IPS DF 4.7 (cell line): ENCODE measurements around the gene CSNK1G2.

Source experiments
- DNase-seq: peaks from one replicate; pipeline ENCODE4 v3.0.0-alpha.2; 2013; ENCODE audit warnings: low spot score; ENCODE audit errors: extremely low read depth

Gene CSNK1G2

DNA sequence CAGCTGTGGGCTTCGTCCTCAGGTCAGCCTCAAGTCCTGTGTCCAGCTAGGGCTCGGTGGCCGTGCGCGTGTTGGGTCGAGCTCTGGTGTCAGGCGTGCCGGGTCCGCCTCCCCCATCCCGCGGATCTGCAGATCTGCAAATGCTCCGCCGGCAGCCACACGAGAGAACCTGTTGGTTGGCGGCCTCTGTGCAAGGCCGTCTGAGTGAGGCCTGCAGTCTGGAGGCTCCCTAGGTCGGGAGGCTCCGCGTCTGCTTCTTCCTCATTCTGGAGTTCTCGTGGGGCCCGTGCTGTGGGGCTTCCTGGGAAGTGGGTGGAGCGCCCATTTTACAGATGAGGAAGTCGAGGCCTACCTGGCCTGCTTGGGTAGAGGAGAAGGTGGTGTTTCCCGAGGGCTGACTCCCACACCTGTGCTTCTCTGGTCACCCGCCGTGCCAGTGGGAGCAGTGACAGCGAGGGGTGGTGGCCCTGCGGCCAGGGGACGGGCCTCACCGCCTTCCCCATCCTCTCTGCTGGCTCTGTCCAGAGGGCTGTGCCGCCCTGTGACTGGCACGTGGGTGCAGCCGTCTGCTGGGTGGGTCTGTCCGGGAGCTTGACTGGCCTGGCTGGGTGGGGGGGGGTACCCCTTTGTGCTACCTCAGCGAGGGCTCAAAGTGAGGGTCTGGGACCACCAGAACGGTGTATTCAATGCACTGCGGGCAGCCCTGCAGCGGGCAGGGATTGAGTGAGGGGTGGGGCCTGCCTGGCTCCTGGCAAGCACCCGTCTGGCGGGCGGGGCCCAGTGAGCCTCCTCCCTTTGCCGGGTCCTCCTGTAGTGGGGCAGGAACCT, 3.3 kb downstream of the CSNK1G2 start:
- DNase-seq, result no peak

DNA sequence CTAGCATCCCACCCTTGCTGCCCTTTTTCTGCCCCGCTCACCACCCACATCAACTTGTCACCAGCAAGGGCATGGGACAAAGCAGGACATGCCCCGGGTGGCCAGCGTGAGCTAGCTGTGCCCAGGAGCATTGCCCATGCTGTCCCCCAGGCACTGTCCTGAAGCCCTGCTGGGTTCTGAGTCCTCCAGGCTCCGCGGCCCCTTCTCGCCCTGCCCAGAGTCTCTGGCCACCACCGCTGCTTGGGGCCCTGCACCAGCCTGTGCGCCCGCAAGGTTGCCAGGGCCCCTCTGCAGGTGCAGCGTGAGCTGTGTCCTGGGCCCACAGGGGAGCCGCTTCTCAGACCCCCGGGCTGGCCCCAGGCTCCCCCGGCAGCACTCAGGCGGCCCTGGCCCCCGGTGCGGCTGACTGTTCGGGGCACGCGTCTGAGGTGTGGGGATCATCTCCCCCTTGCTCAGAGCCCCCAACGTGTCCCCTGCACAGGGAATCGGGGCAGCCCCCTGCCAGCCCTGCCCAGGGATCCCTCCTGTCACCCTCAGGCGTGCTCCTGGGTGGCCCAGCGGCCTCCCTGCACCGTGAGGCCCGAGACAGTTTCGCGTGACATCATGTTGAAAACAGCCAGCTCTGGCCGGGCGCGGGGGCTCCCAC, 4.1 kb downstream of the CSNK1G2 start:
- DNase-seq, result no peak

DNA sequence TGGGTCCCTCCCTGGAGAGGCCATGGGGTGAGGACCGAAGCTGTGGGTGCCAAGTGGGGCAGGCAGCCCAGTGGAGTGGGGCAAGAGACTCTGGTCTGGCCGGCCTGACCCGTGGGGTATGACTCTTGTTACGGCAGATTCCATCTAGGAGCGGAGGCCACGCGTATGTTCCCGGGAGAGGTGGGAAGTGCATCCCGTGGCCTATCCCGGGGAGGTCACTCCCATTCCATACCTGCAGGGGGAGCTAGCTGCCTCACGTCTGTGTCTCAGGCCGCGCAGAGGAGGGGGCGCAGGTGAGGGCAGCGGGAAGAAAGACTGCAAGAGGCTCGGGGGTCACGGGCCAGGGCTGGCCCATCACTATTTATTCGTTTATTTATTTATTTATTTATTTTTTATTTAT, 4.9 kb downstream of the CSNK1G2 start:
- no peak for DNase-seq

DNA sequence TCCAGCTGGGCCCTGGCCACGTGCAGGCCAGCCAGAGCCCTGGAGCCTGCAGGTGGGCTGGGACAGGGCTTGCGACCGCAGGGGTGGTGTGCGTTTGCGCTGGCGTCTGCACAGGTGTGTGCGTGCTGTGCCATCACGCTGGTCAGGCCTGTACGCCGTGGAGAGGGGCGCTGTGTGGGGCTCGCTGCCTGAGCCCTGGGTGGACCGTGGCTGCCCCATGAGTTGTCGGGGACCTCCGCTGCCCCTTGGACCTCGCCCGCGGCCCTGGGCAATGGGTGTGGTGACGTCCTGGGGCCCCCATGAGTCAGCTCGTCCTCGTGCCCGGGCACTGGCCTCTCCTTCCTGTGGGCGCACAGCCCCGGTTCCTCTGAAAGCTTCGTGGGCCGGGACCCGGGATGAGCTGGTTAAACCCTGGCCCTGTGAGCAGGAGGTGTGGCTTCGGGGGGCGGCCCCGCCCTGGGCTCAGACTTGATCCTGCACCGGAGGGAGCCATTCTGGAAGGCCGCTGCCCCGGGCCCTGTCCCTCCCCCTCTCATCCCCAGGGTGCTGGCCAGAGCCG, 6.8 kb downstream of the CSNK1G2 start:
- no peak for DNase-seq

DNA sequence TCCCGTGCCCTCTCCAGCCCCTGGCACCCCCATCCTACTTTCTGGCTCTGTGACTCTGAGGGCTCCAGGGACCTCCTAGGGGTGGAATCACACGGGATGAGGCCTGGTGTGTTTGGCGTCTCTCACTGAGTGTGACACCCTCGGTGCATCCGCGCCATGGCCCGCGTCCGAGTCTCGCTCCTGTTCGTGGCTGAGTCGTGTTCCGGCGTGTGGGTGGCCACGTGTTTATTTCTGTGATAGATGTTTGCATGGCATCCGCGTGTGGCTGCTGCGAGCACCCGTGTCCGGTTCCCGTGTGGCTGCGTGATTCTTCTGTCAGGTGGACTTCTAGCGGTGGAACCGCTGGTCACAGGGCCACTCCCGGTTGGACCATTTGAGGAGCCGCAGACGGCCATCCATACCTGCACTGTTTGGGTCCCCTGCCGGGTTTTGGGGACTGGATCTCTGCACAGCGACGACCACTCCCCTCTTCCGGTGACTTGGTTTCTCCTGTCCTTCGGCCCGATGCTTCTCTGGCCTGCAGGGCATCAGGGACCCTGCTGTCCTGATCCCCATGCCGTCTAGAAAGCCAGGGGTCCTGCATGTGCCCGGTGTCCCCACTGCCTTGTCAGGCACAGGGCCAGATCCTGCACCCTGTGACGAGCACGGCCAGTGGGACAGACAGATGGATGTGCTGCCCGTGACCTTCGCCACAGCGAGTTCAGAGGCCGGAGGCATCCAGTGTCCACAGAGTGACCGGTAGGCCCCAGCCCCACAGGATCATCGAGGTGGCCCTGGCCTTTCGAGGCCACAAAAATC, 8.5 kb downstream of the CSNK1G2 start:
- DNase-seq, result no peak

DNA sequence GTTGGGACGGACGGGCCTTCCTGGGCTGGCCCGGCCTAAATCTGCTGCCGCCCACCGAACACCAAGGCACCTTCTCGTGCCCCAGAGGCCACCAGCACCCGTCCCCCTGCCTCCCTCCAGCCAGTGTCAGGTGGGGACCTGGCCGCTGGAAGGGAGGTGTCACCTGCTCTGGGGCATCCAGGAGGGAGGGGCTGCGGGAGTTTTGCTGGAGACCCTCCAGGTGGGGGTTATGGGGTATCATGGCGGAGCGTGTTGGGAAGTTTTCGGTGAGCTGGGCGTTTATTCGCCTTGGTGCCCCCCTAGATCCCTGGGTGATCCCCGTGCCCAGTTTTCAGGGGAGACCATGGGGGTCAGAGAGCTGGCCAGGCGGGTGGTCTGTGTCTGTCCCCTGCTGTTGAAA, 9.7 kb downstream of the CSNK1G2 start:
- no peak for DNase-seq

DNA sequence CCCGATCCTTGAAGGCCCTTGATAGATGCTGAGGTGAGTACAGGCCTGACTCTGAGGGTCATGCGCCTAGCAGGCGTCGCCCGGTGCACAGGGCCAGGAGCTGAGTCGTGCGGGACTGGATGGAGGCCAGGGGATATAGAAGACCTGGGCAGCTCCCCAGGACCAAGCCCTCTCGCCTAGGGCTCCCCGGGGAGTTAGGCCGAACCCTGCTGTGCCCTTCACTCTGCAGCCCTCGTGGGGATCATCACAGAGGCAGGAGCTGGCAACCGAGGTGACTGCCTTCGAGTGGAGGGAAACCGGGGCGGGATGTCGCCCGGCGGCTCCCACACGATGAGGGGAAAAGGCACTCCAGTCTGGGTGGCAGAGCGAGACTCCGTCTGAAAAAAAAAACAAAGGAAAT, 11.7 kb downstream of the CSNK1G2 start:
- DNase-seq, result no peak

DNA sequence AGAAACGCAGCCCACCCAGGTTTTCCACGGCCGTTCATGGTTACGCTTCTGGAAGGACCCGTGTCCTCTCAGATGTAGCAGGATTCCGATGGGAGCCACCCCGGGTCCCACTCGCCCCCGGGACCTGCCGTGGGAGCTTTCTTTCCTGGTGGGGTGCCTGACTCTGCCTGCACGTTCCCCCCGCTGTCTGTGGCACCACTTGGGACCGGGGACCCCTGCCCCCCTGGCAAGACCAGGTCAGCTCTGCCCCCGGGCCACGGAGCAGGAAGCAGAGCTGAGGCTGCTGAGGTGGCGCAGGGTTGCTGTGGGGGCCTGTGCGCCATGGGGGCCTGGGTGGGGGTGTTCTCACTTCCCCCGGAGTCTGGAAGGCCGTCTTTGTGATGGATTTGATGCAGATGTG, 12.1 kb downstream of the CSNK1G2 start:
- no peak for DNase-seq

DNA sequence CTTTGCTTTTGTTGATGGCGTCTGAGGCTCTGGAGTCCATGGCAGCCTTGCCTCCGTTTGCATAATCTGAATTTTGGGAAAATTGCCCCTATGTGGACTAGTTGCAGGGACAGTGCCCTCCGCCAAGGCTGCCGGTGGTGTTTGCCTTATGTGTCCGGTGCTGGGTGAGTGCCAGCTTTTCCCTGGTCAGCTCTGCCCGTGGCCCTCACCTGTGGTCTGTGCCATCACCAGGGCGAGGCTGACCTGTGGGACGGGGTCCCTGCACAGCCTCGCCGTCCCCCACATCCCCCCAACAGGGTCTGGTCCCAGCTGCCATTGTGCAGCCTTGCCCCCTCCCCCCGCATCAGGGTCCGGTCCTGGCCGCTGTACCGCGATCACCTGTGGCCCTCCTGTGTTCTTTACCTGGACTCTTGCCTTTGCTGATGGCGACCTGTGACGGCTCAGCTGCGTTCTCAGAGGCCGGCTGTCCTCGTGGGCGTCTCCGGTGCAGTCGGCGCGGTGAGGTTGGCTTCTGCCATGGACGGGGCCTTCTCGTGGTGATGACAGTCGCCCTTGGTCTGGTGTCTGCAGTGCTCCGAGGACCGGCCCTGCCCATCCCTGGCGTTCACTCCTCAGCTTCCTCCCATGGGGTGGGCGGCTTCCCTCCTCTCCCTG, 12.6 kb downstream of the CSNK1G2 start:
- no peak for DNase-seq

DNA sequence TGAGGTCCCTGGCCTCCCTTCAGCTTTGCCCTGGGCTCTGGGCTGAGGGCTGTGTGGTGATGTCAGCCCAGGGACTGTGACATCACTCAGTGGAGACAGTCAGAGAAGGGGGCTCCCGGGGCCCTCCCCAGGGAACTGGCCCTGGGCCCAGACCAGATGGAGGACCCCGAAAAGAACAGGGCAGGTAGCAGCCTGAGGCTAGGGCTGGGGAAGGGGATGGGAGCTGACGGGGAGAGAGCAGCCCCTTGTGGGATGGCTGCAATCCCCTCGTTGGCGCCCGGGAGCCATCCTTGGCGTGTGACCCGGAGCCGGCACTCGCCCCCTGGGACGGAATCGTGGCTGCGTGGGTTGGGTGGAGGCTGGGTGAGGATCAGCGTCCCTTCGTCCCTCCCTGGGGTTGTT, 13.6 kb downstream of the CSNK1G2 start:
- no peak for DNase-seq

DNA sequence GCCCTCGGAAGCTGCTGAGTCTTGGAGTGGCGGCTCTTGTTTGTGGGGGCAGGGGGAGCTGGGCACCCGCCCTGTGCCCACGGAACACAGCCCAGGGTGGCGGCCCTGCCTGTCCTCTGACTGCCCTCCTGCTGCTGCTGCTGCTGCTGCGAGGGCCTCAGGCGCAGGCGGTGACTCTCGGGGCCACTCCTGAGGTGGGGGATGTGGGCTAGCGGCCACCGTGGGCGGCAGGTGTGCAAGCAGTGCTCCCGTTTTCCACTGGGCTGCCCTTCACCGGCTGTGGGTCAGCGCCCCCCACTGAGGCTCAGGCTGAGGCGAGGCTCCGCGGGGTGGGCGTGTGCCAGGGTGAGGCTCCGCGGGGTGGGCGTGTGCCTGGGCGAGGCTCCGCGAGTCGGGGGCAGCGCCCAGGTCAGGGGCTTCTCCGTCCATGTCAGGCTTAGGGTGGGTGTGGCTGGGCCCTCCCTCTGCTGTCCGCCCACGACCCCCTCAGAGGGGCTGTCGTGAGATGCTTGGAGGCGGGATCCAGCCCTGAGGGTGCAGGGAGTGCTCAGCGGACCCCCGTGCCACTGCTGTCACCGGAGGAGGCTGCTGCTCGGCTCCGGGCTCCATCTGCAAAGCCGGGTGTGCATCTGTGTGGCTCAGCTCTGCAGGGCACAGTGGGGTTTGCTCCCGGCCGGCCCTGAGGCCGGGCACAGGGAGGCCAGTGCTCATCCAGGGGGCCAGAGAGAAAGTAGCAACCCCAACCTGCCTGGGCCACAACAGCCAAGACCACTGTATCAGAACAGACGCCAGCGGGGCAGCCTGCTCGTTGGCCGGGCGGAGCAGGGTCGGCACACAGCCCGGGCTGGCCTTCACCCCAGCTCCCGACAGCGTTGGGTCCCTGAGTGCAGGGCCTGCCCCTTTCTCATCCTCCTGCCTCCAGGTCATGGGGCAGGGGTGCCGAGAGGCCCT, 14.5 kb downstream of the CSNK1G2 start:
- no peak for DNase-seq

DNA sequence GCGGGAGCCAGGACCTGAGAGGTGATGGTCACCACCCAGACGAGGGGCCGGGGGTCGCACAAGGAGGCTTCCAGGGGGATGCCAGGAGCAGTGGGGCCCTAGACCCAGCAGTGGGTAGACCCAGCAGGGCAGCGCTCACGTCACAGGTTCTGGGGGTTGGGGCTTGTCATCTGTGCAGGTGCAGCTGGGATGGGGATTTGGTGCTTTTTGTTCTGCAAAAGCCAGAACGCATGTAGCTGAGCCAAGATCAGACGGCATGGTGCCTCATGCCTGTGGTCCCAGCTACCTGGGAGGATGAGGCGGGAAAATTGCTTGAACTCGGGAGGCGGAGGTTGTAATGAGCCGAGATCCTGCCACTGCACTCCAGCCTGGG, 15.1 kb downstream of the CSNK1G2 start:
- no peak for DNase-seq

DNA sequence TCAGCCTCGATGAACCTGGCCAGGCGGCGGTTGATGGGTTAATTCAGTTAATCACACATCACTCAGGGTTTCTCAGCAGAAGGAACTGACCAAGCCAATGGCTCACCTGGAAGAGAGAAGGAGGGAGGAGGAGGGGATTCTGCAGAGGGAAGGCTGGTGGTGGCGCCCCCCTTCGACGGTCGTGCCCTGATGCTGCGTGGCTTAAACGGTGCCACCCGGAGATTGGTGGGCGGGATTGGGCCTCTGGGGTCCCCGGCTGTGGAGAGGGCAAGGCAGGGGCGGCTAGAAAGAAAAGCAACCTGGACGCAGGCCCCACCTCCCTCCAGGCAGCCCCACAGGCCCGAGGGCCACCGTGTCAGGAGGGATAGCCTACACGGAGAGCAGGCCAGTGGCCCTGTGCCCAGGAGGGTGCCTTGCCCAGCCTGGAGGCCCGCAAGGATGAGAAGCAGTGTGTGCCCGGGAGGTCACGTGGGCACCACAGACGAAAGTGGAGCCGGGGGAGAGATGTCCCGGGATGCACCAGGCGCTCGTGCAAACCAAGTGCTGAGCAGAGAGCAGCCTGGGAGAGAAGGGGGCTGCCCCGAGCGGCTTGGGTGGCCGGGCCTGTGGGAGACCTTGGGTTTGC, 16.0 kb downstream of the CSNK1G2 start:
- DNase-seq, result no peak

DNA sequence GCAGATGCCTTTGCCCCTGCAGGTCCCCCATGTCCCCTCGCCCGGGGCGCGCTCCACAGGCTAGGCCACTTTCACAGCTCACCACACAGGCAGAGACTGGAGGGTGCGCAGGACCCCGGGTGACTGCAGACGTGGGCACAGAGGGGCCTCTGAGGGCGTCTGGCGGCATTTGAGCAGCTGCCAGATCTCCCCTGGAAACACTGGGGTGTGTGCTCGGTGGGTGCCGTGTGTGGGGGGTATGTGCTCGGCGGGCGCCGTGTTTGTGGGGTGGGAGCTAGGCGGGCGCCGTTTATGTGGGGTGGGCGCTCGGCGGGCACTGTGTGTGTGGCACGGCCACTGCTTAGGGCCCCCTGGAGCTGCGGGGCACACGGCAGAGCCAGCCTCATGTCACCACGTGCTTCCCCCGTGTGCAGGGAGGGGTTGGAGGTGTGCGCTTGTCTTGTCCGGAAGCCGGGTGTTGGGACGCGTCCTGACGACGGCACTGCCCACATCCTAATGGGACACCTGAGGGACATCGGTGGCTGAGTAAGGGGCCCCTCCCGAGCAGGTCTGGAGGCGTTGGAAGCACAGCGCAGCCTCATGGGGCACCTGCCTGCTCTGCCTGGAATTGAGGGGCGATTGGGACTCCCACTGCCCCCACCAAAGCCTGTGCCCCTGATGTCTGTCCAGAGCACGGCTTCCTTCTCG, 16.7 kb downstream of the CSNK1G2 start:
- DNase-seq, result no peak

DNA sequence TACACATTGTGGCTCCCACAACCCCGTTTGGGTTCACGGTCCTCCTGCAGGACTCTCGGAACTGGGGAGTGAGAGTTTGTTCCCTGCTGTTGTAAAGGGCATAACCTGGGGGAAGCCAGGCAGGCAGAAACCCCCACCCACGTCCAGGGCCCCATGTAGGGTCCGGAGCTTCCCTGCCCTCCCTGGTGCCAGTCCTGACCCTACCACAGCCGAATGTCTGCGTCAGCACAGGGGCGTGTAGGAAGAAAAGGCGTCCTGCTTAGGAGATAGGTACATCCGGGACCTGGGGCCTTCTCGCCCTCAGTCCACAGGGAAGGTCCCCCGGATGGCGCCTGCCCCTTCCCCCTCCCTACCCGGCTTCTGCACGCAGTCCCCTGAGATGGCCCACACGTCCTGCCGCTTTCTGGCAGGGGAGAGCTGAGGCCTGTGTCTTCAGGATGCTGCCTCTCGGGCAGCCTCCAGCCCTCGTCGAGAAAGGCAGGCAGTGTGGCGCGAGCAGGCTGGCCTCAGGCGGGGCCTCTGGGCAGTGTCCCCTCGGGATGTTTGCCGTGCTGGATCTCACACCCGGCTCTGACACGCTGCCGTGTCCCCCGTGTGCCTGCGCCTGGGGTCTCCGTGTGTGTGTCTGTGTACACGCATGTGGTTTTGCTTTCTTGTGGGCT, 19.1 kb downstream of the CSNK1G2 start:
- DNase-seq, result no peak

DNA sequence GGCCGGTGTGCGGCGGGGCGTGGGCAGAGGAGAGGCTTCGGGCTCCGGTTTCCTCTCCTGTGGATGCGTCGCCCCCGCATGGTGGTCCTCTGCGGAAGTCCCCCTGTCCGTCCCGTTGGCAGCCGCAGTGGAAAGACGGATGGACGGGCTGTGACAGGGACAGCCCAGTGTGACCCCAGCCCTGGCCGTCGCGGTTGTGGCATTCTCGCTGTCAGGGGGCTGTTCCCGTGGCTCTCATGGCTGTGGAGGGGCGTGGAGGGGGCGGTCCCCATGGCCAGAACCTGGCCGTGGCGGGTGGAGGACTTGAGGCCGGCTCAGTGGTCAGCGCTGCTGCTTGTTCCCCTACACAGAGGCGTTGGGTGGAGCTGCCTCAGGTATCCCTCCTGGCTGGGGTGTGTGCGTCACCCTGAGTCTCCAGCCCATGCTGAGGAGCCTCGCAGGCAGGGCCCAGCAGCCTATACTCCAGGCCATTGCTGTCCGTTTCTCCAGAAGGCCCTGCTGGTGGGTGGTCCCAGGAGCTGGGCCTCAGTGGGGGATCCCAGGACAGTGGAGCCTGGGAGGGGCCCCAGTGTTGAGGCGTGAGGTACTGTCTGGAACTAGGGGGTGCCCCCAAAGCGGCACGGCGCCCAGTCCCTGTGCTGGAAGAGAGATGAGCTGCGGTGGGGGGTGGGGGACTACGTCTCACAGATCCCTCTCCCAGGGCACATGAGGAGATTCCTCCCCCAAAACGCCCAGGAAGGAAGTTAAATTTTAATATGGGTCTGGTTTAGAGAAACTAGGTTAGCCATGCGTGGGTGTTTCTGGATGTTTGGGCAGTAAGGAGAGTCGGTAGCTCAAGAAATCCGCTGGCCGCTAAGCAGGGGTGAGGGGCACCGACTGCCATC, 20.3 kb downstream of the CSNK1G2 start:
- no peak for DNase-seq

DNA sequence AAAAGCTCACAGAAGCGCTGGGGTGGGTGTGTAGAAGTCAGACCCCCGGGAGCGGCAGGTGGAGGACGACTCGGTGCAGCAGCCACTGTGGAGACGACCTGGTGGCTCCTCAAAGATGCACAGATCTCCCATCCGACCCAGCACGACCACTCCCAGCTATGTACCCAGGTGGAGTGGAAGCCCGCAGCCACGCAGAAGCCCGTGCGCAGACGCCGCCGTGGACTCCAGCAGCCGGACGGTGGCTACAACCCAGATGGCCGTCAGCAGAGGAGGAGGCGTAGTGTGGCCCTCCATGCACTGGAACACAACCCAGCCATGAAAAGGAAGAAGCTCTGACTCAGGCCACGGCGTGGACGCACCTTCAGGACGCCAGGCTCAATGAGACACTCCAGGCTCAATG, 21.7 kb downstream of the CSNK1G2 start:
- DNase-seq, result no peak

DNA sequence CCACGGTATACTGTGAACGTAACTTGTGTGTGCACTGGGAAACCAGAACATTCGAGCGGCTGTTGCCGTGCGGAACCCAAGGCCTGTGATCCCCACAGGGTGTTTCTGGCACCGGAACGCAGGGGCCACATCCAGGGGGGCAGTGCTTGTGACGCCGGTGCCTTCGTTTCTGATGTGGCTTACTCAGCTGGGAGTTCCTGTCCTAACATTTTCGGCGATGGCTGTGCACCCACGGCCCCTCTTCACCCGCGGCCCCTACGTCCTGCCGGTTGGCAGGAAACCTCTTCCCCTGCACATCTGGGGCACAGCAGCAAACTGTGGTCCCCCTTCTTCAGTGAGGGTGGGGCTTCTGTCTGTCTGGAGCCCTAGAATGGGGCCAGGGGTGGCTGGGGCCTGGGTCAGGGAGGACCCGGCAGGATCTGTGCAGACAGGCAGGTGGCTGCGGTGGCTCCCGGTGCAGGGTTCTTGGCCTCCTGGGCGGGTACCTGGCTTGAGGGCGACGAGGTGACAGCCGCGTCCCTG, 26.2 kb downstream of the CSNK1G2 start:
- DNase-seq, result no peak
